Suprapubic skin (tissue), 4 donors: ENCODE measurements around the gene RBP2.

Experiments used
- EP300 ChIP-seq: sonication (generic); formaldehyde crosslinking; IDR thresholded peaks from one replicate; pipeline ENCODE4 v1.6.1; 2017; ENCODE audit warnings: antibody characterized with exemption
- POLR2AphosphoS5 ChIP-seq, 3 donors: sonication (generic); formaldehyde crosslinking; IDR thresholded peaks; one replicate each; pipeline ENCODE4 v1.6.1; 2017; ENCODE audit warnings: antibody characterized with exemption in 3 of 3

DNA sequence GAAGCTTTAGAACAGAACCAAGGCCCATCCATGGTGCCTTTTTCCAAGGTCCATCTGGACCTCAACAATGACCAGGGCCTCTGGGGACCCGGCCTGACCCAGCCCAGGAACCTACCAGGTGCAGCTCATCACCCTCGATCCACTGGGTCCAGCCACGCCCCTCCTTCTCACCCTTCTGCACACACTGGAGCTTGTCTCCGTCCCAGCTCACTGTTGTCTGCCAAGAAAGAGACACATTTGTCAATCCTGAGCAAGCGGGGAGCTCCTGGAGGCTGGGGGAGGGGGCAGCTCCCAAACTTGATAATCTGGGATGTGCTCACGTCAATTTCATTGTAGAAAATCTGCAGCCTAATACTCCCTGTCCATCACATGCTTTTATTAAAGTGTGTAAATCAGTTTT is 42.0 kb upstream of the RBP2 start:
- TF ChIP-seq EP300 (no peak), POLR2AphosphoS5 (IDR thresholded peaks at IDR 0.05) (no peak)
